HG03159 (cell line): Measurements from ENCODE around the gene CCR9.

Experiments
- ATAC-seq: cut with Tn5 transposase; IDR thresholded peaks from one replicate; pipeline ENCODE4 v1.9.1; 2021; ENCODE audit warnings: mild to moderate bottlenecking, moderate library complexity; ENCODE audit not compliant: unreplicated experiment

Gene CCR9

GRCh38 chr3:45936261-45936660 is 49.9 kb downstream of the CCR9 start:
- no peak for ATAC-seq

GRCh38 chr3:45937206-45938042 is 51.1 kb downstream of the CCR9 start:
- no peak for ATAC-seq

GRCh38 chr3:45938043-45938435 is 51.7 kb downstream of the CCR9 start:
- no peak for ATAC-seq

- no peak for ATAC-seq
Measured at GRCh38 chr3:45938864-45939263, 52.5 kb downstream of the CCR9 start.

GRCh38 chr3:45939341-45939771 is 53.0 kb downstream of the CCR9 start:
- no peak for ATAC-seq

GRCh38 chr3:45940004-45940780 is 53.8 kb downstream of the CCR9 start:
- no peak for ATAC-seq

- no peak for ATAC-seq
Measured at GRCh38 chr3:45940781-45941365, 54.5 kb downstream of the CCR9 start.

GRCh38 chr3:45942051-45942825 is 55.9 kb downstream of the CCR9 start:
- ATAC-seq = no peak

GRCh38 chr3:45943207-45943846 is 57.0 kb downstream of the CCR9 start, which contains the start of gene CXCR6:
CXCR6 (plus strand) TSS chr3:45943464; CDS start chr3:45946482, 3,018 bp downstream.
- ATAC-seq = no peak

- no peak for ATAC-seq
Measured at GRCh38 chr3:45944830-45945620, 58.7 kb downstream of the CCR9 start.

GRCh38 chr3:45946307-45946706 is 60.0 kb downstream of the CCR9 start:
- no peak for ATAC-seq

GRCh38 chr3:45946875-45947274 is 60.5 kb downstream of the CCR9 start:
- no peak for ATAC-seq

GRCh38 chr3:45947361-45947760 is 61.0 kb downstream of the CCR9 start:
- no peak for ATAC-seq

- ATAC-seq = no peak
Measured at GRCh38 chr3:45948311-45948781, 62.0 kb downstream of the CCR9 start.

- ATAC-seq = no peak
Measured at GRCh38 chr3:45948881-45949280, 62.5 kb downstream of the CCR9 start.

- no peak for ATAC-seq
Measured at GRCh38 chr3:45949432-45949831, 63.1 kb downstream of the CCR9 start.

GRCh38 chr3:45950131-45950530 is 63.8 kb downstream of the CCR9 start:
- ATAC-seq = no peak

GRCh38 chr3:45950686-45951600 is 64.6 kb downstream of the CCR9 start:
- no peak for ATAC-seq
